GM08714 (cell line): ENCODE measurements around the gene NUPR2.
"Not testable (repeated sequence)": the region's sequence is repeated elsewhere in the genome, so short reads cannot be mapped to it uniquely, and the experiment has no call there.

ENCODE experiments used
- H3K4me3 ChIP-seq: fragments of 200-500 bp; sonication (Bioruptor generic); 2 replicates; pipeline ENCODE4 v1.5.1; 2014; ENCODE audit warnings: mild to moderate bottlenecking, low read length, inconsistent platforms
- ZNF274 ChIP-seq: IDR thresholded peaks from 2 replicates; pipeline ENCODE4 v1.6.1; 2012; ENCODE audit warnings: mild to moderate bottlenecking, low read depth, low read length

The NUPR2 gene

DNA sequence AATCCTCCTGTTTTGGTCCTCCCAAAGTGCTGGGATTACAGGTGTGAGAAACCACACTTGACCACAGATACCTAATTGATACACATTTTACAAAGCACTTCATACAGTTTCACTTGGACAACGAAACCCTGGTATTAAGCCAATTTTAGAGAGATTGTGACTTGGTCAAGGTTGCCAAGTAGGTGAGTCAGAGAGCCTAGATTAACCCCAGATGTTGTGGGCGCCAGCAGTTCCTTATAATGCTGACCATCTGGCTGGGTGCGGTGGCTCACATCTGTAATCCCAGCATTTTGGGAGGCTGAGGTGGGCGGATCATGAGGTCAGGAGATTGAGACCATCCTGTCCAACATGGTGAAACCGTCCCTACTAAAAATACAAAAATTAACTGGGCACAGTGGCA lies 18.5 kb downstream of the NUPR2 start:
- TF ChIP-seq ZNF274, result no peak

DNA sequence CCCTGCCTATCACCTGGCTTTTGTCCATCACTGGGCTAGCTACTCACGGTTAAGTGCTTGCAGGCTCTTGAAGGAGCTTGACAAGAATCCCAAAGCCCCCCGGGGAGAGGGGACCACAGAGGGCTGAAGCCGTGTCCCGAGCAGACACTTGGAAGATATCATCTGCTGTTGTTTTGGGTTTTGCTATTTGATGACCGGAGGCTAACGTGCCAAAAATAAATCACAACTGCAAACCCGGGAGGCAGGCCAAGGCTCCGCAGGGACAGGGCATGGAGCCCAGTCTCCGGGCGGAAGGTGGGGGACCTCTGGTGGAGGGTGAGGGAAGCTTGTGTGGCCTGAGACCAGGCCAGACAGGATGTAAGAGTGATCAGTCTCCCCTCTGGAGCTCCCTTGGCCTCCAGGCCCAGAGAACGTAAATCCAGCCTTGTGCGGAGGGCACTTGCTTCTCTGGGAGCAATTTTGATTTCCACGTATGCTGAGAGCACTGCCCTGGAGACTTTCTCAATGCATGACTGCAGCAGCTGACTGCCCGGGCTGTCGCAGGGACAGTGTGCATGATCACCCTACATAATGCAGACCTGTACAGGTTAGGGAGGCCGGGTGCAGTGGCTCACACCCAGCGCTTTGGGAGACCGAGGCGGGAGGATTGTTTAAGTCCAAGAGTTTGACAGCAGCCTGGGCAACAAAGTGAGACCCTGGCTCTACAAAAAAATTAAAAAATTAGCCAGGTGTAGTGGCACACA lies 23.3 kb downstream of the NUPR2 start, which contains the start of gene PHKG1:
Gene PHKG1, minus strand, starts transcription at position 164 of the 743 bp plus-strand sequence. CDS start 4,011 bp downstream, outside the sequence.
- no peak within 1 kb of the TSS for H3K4me3 ChIP-seq
- no peak for TF ChIP-seq ZNF274

More for the DNA sequence above, 18.5 kb downstream of the NUPR2 start:
- no peak overlapping the region for H3K4me3 ChIP-seq

DNA sequence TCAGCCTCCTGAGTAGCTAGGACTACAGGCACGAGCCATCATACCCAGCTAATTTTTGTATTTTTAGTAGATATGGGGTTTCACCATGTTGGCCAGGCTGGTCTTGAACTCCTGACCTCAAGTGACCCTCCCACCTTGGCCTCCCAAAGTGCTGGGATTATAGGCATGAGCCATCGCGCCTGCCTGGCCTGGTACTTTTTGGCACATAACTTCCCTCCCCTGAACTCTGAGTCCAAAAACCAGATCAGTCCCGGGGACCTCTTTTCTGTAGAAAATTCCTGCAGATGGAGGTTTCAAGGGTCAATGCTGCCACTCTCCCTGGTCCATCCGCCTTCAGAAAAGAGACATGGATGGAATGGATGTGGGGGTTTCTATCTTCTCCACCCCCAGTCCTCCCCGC lies 23.8 kb downstream of the NUPR2 start:
- not testable (repeated sequence) for H3K4me3 ChIP-seq

DNA sequence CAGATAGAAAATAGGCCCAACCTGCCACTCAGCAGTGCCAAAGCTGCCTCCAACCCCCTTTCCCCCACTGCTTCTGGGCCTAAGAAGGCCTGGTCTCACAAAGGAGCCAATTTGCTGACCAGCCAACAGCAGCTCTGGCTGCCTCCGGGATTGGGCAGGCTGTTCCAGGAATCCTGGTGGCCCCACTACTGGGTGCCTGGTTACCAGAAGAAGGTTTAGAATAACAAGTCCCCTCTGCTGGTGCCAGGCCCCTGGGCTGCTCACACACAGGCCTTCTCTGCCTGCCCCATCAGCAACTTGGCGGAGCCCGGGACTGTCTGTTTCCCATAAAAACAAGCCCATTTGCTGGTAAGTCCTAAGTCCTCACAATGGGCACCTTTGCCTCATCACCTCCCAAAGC lies 24.6 kb downstream of the NUPR2 start:
- no peak overlapping the region for H3K4me3 ChIP-seq
- TF ChIP-seq ZNF274, result no peak

DNA sequence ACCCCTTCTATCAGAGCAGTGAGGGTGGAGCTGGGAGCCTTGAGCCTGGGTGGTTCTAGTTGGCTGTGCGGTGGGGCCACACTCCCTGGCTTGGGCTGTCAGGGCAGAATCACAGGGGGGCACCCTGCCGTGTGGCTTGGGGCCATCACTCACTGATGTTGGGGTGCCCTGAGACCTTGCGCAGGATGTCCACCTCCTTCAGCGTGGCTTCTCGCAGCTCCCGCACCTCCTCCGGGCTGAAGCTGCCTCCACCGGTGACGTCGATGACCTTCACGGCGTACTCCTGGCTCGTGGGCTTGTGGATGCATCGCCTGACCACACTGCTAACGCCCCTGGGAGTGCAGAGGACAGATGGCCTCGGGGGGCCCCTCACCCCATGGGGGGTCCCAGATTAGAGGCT lies 28.8 kb downstream of the NUPR2 start:
- no peak for TF ChIP-seq ZNF274
- H3K4me3 ChIP-seq, result no peak overlapping the region

DNA sequence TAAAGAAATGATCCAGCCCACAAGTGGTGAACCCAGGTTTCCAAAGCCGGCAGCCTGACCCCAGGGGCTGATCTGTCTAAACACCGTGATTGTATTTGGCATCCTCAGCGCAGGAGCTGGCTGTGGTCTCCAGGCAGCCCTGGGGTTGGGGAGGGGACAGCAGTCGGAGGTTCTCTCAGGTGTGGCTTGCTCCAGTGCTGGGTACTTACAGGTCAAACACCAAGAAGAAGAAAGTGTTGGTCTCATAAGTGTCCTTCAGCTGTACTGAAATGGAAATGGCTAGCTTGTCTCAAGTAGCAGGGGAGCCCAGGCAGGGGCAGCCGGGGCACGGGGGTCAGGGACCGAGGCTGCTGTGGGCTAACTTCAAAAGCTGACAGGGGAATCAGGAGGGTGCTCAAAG lies 29.5 kb downstream of the NUPR2 start:
- TF ChIP-seq ZNF274, result no peak
- no peak overlapping the region for H3K4me3 ChIP-seq

DNA sequence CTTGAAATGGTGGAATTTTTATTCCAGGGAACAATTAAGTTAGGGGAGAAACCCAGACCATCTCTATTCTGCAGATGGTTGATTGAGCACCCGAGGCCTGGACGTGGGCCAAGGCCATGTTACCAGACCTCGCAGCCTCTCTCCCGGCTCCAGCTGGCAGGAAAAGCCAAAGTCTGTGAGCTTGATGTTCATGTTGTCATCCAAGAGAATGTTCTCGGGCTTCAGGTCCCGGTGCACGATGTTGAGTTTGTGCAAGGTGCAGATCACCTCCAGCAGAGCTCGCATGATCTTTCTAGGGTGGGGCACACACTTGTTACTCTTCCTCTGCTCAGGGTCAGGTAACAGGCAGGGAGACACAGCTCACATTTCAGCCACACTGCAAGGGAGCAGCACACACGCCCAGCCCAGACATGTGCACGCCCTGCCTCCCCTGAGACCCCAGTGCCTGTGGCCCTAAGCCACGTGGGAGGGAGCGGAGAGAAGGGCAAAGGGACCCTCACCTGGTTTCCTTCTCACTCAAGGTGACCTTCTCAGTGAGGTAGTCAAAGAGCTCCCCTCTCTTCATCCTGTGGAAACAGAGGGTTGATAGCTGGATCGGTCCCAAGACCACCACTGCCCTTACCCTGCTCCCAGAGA lies 32.9 kb downstream of the NUPR2 start:
- H3K4me3 ChIP-seq, result no peak overlapping the region
- TF ChIP-seq ZNF274, result no peak

DNA sequence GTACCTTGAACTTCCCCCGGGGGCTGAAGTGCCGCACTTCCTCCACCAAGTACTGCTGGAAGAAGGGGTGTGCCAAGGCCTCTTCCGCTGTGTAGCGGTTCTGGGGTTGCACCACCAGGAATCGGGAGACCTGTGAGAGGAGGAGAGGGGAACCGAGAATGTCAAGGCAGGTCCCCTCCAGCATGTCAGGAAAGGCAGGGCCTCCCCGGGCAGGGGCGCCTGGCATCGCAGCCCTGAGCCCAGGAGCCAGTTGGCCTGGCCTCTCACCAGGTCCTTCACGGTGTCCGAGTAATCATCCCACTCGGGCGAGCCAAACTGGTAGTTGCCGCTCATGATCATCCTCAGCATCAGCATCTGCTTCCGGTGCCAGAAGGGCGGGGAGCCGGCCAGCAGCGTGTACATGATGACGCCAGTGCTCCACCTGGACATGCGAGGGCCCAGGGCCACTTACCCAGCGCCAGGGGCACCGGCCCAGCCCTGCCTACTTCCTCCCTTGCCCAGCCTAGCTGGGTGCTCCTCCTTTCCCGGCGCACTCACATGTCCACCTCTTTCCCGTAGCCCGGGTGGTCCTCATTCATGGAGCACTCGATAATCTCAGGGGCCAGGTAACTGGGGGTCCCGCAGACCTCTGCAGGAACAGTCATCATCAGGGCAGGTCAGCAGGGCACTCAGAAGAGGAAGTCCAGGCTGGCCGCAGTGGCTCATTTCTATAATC lies 34.4 kb downstream of the NUPR2 start:
- no peak overlapping the region for H3K4me3 ChIP-seq
- no peak for TF ChIP-seq ZNF274

DNA sequence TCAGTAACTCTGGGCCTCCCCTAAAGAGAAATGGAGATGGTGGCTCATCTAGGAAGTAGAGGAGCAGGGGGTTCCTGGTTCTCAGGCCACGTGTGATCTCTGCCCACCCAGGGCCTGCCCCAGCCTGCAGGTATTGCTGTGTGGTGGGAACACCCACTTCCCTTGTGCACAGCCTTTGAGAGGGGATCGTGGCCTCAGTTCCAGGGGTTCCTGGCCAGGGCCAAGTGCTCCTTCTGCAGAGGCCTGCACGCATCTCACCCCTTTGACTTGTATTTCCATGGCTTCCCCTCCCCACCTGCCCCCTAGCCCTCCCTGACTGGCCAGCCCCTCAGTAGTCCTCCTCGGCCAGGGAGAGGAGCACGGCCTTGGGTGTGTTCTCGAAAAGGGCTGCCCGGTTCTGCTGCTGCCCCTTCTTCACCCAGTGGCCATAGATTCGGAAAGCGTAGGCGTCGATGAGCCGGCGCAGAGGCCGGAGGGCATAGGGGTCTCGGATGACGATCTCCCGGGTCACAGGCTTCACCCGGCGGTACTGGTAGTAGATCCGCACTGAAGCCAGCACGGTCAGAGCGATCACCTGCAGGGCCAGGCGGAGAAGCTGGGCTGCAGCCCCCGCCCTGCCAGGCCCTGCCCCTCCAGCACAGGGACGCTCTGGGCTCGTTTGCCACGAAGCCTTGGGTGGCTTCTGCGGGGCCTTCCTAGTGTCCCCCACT lies 35.3 kb downstream of the NUPR2 start:
- H3K4me3 ChIP-seq, result not testable (repeated sequence)

DNA sequence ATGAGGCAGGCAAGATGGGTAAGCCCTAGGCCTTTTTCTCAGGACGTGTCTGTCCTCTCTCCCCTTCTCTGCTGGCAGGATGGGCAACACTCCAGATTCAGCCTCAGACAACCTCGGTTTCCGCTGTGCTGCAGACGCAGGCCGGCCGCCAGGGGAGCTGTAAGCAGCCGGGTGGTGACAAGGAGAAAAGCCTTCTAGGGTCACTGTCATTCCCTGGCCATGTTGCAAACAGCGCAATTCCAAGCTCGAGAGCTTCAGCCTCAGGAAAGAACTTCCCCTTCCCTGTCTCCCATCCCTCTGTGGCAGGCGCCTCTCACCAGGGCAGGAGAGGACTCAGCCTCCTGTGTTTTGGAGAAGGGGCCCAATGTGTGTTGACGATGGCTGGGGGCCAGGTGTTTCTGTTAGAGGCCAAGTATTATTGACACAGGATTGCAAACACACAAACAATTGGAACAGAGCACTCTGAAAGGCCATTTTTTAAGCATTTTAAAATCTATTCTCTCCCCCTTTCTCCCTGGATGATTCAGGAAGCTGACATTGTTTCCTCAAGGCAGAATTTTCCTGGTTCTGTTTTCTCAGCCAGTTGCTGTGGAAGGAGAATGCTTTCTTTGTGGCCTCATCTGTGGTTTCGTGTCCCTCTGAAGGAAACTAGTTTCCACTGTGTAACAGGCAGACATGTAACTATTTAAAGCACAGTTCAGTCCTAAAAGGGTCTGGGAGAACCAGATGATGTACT lies 36.6 kb downstream of the NUPR2 start:
- no peak for TF ChIP-seq ZNF274
- no peak overlapping the region for H3K4me3 ChIP-seq

DNA sequence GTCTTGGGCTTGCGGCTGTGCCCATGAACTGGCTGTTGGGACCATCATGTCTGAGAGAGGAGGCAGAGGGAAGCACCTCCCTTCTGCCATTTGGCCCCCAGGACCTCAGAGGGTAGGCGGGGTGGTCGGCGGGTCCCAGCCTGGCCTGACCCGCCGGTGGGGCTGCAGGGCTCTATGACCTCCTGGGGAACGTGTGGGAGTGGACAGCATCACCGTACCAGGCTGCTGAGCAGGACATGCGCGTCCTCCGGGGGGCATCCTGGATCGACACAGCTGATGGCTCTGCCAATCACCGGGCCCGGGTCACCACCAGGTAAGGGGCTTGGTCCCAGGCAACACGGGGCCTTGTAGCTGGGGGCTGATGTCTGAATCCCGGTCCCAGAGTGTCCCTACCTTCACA lies 38.0 kb downstream of the NUPR2 start:
- no peak overlapping the region for H3K4me3 ChIP-seq
- TF ChIP-seq ZNF274, result no peak

DNA sequence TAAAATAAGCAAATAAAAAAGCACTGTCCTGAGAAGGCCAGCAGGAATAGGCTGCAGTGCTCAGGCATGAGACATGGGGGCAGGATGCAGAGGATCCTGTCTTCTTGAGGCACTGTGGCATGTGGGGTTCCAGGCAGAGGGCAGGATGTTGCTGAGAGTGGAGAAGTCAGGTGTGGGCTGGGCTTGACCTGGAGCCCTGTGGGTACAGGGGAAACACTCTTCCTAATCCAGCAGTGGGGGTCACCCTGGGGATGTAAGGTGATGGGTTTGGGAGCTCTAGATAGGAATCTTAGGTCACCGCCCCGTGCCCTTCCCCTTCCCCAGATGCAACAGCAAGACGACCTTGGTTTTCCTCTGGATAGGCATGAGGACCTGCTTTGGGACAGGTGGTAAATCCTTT lies 38.5 kb downstream of the NUPR2 start:
- H3K4me3 ChIP-seq, result no peak overlapping the region
- TF ChIP-seq ZNF274, result no peak

DNA sequence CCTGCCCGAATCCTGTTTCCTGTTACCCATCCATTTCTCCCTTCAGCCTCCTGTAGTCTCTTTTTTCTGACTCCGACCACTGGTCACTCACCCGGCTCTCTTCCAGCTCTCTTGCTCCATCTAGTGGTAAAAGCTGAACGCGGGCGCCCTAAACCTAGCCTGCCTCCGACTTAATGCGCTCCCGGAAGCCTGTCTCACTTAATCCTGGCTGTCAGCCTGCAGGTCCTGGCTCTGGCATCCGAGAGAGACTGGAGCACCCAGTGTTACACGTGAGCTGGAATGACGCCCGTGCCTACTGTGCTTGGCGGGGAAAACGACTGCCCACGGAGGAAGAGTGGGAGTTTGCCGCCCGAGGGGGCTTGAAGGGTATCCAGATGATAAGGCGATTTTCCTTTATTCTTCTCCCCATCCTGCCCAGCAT lies 41.8 kb downstream of the NUPR2 start:
- TF ChIP-seq ZNF274, result no peak
- H3K4me3 ChIP-seq, result no peak overlapping the region

DNA sequence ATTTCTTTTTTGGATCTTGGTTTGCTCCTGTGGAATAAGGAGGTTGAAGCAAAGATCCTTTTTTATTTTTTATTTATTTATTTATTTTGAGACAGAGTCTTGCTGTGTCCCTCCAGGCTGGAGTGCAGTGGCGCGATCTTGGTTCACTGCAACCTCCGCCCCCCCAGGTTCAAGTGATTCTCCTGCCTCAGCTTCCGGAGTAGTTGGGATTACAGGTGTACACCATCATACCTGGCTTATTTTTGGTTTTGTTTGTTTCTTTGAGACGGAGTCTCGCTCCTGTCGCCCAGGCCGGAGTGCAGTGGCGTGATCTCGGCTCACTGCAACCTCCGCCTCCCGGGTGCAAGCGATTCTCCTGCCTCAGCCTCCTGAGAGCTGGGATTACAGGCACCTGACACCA lies 49.8 kb downstream of the NUPR2 start:
- H3K4me3 ChIP-seq, result not testable (repeated sequence)
